ENCODE data around the gene ATP2B3.

The ATP2B3 gene

GRCh38 chrX:153576239-153576870 is 58.9 kb downstream of the ATP2B3 start:
- no peak for DNase-seq

DNA sequence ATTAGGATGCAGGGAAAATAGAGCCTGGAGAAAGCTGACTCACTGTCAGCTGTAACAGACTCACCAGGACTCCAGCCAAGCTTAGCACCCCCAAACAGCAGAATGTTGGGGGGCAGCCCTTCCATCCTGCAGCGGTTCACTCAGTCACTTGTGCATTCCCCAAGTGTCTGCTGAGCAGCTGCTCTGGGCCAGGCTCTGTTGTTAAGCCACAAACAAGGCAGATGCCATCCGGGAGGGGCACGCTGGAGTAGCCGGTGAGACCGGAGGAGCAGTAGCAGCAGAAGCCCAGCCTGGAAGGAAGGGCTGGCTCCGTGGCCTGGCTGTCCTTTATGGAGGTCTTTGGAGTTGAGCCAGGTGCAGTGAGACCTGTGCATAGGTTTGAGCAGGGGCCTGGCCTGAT is 59.5 kb downstream of the ATP2B3 start:
- DNase-seq, result no peak

- no peak for DNase-seq
Measured at GRCh38 chrX:153578200-153578835, 60.9 kb downstream of the ATP2B3 start.

- DNase-seq, result no peak
Measured at GRCh38 chrX:153578889-153579288, 61.4 kb downstream of the ATP2B3 start.

- no peak for DNase-seq
Measured at GRCh38 chrX:153580700-153581386, 63.4 kb downstream of the ATP2B3 start.

GRCh38 chrX:153582896-153583295 is 65.5 kb downstream of the ATP2B3 start:
- DNase-seq, result no peak

- no peak for DNase-seq
Measured at GRCh38 chrX:153583433-153583832, 66.0 kb downstream of the ATP2B3 start.

DNA sequence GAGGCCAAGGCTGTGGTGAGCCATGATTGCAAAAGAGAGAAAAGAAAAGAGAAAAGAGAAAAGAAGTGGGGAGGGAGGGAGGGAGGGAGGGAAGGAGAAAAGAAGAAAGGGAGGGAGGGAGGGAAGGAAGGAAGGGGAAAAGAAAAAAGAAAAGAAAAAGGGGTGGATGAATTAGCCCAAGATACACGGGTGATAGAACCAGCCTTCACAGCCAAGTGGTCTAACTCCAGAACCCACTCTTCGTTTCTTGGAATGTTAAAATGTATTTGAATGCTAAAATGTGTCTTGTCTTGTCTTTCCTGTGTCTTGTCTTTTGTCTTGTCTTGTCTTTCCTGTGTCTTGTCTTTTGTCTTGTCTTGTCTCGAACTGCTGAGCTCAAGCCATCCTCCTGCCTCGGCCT is 68.4 kb downstream of the ATP2B3 start:
- no peak for DNase-seq

DNA sequence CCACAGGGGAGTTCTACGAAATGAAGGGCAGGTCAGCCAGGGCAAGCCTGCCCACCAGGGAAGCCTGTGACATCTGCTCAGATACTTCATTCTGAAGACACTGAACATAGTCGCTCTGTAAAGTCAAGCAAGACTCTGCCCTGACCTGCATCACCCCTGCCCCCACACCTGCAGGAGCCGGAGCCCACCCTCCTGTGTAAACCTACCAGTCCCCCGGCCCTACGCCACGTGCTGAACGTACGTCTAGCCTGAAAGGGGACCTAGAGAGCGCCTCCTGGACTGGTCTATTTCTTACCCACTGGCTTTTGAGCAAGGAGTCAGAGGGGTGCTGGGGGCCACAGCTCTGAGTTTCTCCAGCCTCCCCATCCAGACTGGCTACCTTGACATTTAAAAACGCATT is 69.9 kb downstream of the ATP2B3 start:
- no peak for DNase-seq

DNA sequence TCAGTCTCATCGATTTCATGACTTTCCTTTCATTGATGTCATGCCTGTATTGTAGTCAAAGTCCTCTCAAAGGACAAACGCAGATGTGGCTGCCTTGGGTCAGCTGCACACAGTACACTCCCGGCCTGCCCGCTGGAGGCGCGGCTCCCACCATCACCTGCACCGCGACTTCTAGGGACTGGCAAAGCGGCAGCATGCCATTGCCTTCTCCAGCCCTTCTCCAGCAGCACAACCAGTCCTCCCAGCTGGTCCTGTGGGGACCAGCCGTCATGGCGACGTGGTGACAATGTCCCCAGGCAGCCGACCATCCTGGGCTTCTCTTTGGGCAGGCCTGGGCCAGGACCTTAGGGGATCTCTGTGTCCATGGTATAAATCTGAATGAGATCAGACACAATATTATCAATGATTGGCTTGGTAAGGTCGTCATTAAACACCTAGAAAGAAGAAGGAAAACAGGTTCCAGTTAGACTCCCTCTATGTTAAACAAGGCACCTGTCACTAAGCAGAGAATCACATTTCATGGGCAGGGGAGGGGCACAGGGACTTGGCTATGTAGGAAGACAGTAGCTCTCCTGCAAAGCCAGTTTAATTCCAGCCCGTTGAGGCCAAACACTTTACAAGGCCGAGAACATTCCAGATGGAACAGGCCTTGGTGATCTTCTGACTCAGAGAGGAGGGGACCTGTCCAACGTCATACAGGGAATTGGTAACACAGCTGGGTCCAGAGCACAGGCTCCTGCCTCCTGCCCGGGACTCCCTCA is 70.8 kb downstream of the ATP2B3 start:
- DNase-seq, result no peak

GRCh38 chrX:153588782-153589446 is 71.5 kb downstream of the ATP2B3 start:
- DNase-seq, result no peak

- no peak for DNase-seq
Measured at GRCh38 chrX:153590961-153591956, 73.8 kb downstream of the ATP2B3 start.

GRCh38 chrX:153592091-153592833 is 74.8 kb downstream of the ATP2B3 start:
- DNase-seq, result no peak

GRCh38 chrX:153592966-153593688 is 75.7 kb downstream of the ATP2B3 start:
- no peak for DNase-seq

DNA sequence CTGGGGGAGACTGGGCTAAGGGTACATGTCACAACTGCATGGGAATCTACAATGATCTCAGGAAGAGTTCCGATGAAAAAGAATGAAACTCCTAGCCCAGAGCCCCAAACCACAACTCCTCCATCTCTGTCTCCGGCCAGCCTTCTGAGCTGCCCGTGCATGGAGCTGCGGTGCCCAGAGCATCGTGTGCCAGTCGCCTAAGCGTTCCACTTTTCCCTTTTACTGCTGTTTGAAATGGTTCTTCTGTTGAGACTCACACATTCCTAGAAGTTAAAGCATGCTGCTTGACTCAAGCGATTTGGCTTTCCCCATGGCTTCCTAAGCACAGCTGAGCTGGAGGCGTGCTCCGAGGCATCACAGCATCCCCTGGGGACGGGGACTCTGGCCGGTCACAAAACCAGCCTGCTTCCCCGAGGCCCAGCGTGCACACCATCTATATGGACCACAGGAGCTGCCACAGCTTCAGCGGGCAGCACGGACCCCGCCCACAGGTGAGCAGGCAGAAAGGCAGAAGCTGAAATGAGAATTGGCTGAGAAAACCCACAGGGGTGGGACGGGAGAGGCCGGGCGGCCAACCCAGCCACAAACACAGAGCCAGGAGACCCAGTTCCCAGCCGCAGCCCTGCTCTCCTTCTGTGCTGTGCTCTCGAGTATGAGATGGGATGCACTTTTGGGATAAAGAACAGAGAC is 76.5 kb downstream of the ATP2B3 start:
- no peak for DNase-seq

GRCh38 chrX:153595387-153595786 is 77.9 kb downstream of the ATP2B3 start:
- no peak for DNase-seq

GRCh38 chrX:153595859-153596857 is 78.7 kb downstream of the ATP2B3 start:
- no peak for DNase-seq
